WERI-Rb-1 (cell line): ENCODE data around the gene BFSP2.
"Not testable (repeated sequence)": the region's sequence is repeated elsewhere in the genome, so short reads cannot be mapped to it uniquely, and the experiment has no call there.

Experiments used
- DNase-seq: peaks from one replicate; pipeline ENCODE4 v3.0.0-alpha.2; 2020
- H3K27ac ChIP-seq: fragments of 250-450 bp; sonication (Bioruptor Pico); 2 replicates; pipeline ENCODE4 v1.5.1; 2020; ENCODE audit warnings: mild to moderate bottlenecking, moderate library complexity
- H3K27me3 ChIP-seq: fragments of 250-450 bp; sonication (Bioruptor Pico); 2 replicates; pipeline ENCODE4 v1.5.1; 2021; ENCODE audit warnings: mild to moderate bottlenecking, low read depth, moderate library complexity; ENCODE audit not compliant: insufficient read depth, severe bottlenecking
- H3K36me3 ChIP-seq: fragments of 250-450 bp; sonication (Bioruptor Pico); 2 replicates; pipeline ENCODE4 v1.5.1; 2020; ENCODE audit warnings: mild to moderate bottlenecking, moderate library complexity
- H3K4me3 ChIP-seq: 2 replicates; pipeline ENCODE4 v1.5.1; 2011; ENCODE audit warnings: low read depth, mild to moderate bottlenecking, control low read depth, low read length
- H3K9me3 ChIP-seq: fragments of 250-450 bp; sonication (Bioruptor Pico); 2 replicates; pipeline ENCODE4 v1.5.1; 2021; ENCODE audit warnings: mild to moderate bottlenecking, moderate library complexity; ENCODE audit not compliant: severe bottlenecking
- CTCF ChIP-seq: IDR thresholded peaks from 2 replicates; pipeline ENCODE4 v1.5.1; 2011; ENCODE audit warnings: low read depth, mild to moderate bottlenecking, control low read depth, inconsistent platforms, low read length

The BFSP2 gene

GRCh38 chr3:133479895-133480669 lies 80.2 kb downstream of the BFSP2 start:
- DNase-seq = peak; percentile 56
- no peak overlapping the region for H3K27ac ChIP-seq
- H3K4me3 ChIP-seq = no peak overlapping the region
- peaks cover 4% of the 10 kb centered on the region for H3K9me3 ChIP-seq
- H3K27me3 ChIP-seq = no peaks in the 10 kb centered on the region
- TF ChIP-seq CTCF = no peak
- no peaks in the 10 kb centered on the region for H3K36me3 ChIP-seq

- not testable (repeated sequence) for DNase-seq, H3K4me3 ChIP-seq, H3K27me3 ChIP-seq, H3K36me3 ChIP-seq, H3K27ac ChIP-seq
- peaks cover 13% of the 10 kb centered on the region for H3K9me3 ChIP-seq
These were observed 82.6 kb downstream of the BFSP2 start for GRCh38 chr3:133482474-133482873.

GRCh38 chr3:133486658-133487057 lies 86.8 kb downstream of the BFSP2 start:
- DNase-seq = no peak
- peaks cover 13% of the 10 kb centered on the region for H3K9me3 ChIP-seq
- H3K4me3 ChIP-seq = no peak overlapping the region
- no peak for TF ChIP-seq CTCF
- H3K27me3 ChIP-seq = no peaks in the 10 kb centered on the region
- no peak overlapping the region for H3K27ac ChIP-seq
- H3K36me3 ChIP-seq = no peaks in the 10 kb centered on the region

- TF ChIP-seq CTCF = no peak
- H3K36me3 ChIP-seq = no peaks in the 10 kb centered on the region
- DNase-seq = no peak
- H3K4me3 ChIP-seq = no peak overlapping the region
- no peaks in the 10 kb centered on the region for H3K27me3 ChIP-seq
- no peak overlapping the region for H3K27ac ChIP-seq
- H3K9me3 ChIP-seq = peaks cover 13% of the 10 kb centered on the region
These were observed 87.3 kb downstream of the BFSP2 start for GRCh38 chr3:133487204-133487603.

GRCh38 chr3:133487920-133488540 lies 88.2 kb downstream of the BFSP2 start:
- no peaks in the 10 kb centered on the region for H3K36me3 ChIP-seq
- H3K4me3 ChIP-seq = no peak overlapping the region
- H3K27me3 ChIP-seq = no peaks in the 10 kb centered on the region
- no peak overlapping the region for H3K27ac ChIP-seq
- peak; percentile 38; the same call in 1 of the 2 replicates for TF ChIP-seq CTCF
- H3K9me3 ChIP-seq = peaks cover 13% of the 10 kb centered on the region
- peak; percentile 29 for DNase-seq

GRCh38 chr3:133488785-133489367 lies 89.0 kb downstream of the BFSP2 start:
- no peak for DNase-seq
- no peak overlapping the region for H3K27ac ChIP-seq
- H3K9me3 ChIP-seq = peaks cover 13% of the 10 kb centered on the region
- H3K4me3 ChIP-seq = no peak overlapping the region
- H3K27me3 ChIP-seq = no peaks in the 10 kb centered on the region
- H3K36me3 ChIP-seq = no peaks in the 10 kb centered on the region
- TF ChIP-seq CTCF = no peak
